SK-N-SH (cell line): ENCODE data around the gene CNDP2. TPM values are rescaled to one million over a fixed set of nuclear protein-coding genes. Genes with fewer than 3 reads are reported as not detected.

ENCODE experiments used
- CTCF ChIA-PET: fragments of 300-600, 350-600 bp; formaldehyde crosslinking; extraction: SDS; loops from one replicate; lab custom pipeline; 2021; lab: Yijun Ruan, JAX
- POLR2A ChIA-PET: fragments of 350-600 bp; sonication (Branson Sonifier 250); formaldehyde crosslinking; extraction: SDS; loops from one replicate; lab custom pipeline; 2020; ENCODE audit warnings: antibody characterized with exemption, inconsistent platforms; lab: Yijun Ruan, JAX
- DNase-seq: peaks from one replicate; pipeline ENCODE4 v3.0.0; 2012
- H2AFZ ChIP-seq: fragments of 200-600 bp; sonication (generic); 2 replicates; pipeline ENCODE4 v1.8.1; 2016; ENCODE audit warnings: antibody characterized with exemption, mild to moderate bottlenecking, low read depth
- H3F3A ChIP-seq: fragments of 200-600 bp; sonication (generic); replicated peaks from 2 replicates; pipeline ENCODE3; 2016; ENCODE audit warnings: antibody characterized with exemption, mild to moderate bottlenecking; ENCODE audit not compliant: insufficient read depth
- H3K27ac ChIP-seq, 2 experiments: fragments of 200-500 bp in 1 of 2; fragments of 200-600 bp in 1 of 2; sonication (Bioruptor generic) in 1 of 2; sonication (generic), shearing (Covaris generic) in 1 of 2; 2 replicates each; pipeline versions ENCODE4 v1.5.1 to v1.6.1; 2014 to 2016; ENCODE audit warnings: low read depth in 2 of 2, inconsistent platforms in 1 of 2, low read length in 1 of 2, mild to moderate bottlenecking in 1 of 2, mixed read lengths in 1 of 2
- H3K27me3 ChIP-seq: fragments of 200-600 bp; sonication (generic), shearing (Covaris generic); 2 replicates; pipeline ENCODE4 v1.6.1; 2016; ENCODE audit warnings: mixed run types; ENCODE audit not compliant: insufficient read depth
- H3K36me3 ChIP-seq, 2 experiments: fragments of 200-500 bp in 1 of 2; fragments of 200-600 bp in 1 of 2; sonication (Bioruptor generic) in 1 of 2; sonication (generic) in 1 of 2; replicated peaks in 1 of 2; 2 replicates each; pipeline versions ENCODE3 to v1.5.1; 2014 to 2016; ENCODE audit warnings: low read length in 1 of 2, mild to moderate bottlenecking in 1 of 2; ENCODE audit not compliant: insufficient read depth in 2 of 2, control insufficient read depth in 1 of 2
- H3K4me1 ChIP-seq, 2 experiments: fragments of 200-500 bp in 1 of 2; fragments of 200-600 bp in 1 of 2; sonication (Bioruptor generic) in 1 of 2; sonication (generic), shearing (Covaris generic) in 1 of 2; 2 replicates each; pipeline versions ENCODE4 v1.5.1 to v1.6.1; 2014 to 2016; ENCODE audit warnings: low read depth in 1 of 2, low read length in 1 of 2, mixed run types in 1 of 2; ENCODE audit not compliant: insufficient read depth in 2 of 2, control insufficient read depth in 1 of 2
- H3K4me2 ChIP-seq: fragments of 200-600 bp; sonication (generic), shearing (Covaris generic); 2 replicates; pipeline ENCODE4 v1.6.1; 2017; ENCODE audit warnings: mixed run types
- H3K4me3 ChIP-seq, 2 experiments: fragments of 200-500 bp in 1 of 2; fragments of 200-600 bp in 1 of 2; sonication (Bioruptor generic) in 1 of 2; sonication (generic), shearing (Covaris generic) in 1 of 2; 2 replicates each; pipeline versions ENCODE4 v1.5.1 to v1.8.1; 2014 to 2016; ENCODE audit warnings: low read depth in 2 of 2, inconsistent platforms in 1 of 2, low read length in 1 of 2, mild to moderate bottlenecking in 1 of 2, mixed read lengths in 1 of 2, moderate library complexity in 1 of 2
- H3K79me2 ChIP-seq: fragments of 200-600 bp; sonication (generic); 2 replicates; pipeline ENCODE4 v1.8.1; 2017; ENCODE audit warnings: mild to moderate bottlenecking; ENCODE audit not compliant: insufficient read depth
- H3K9ac ChIP-seq: fragments of 200-600 bp; sonication (generic); 2 replicates; pipeline ENCODE4 v1.6.1; 2017; ENCODE audit warnings: mixed run types
- H3K9me2 ChIP-seq: fragments of 200-600 bp; sonication (generic); 2 replicates; pipeline ENCODE4 v1.6.1; 2017; ENCODE audit warnings: mixed run types
- H3K9me3 ChIP-seq: fragments of 200-600 bp; sonication (generic); 2 replicates; pipeline ENCODE4 v1.6.1; 2017; ENCODE audit warnings: mixed run types, mild to moderate bottlenecking, moderate library complexity
- H4K20me1 ChIP-seq: fragments of 200-600 bp; sonication (generic); 2 replicates; pipeline ENCODE4 v1.6.1; 2017; ENCODE audit warnings: mild to moderate bottlenecking, mixed run types; ENCODE audit not compliant: insufficient read depth
- ELF1 ChIP-seq: IDR thresholded peaks from 2 replicates; pipeline ENCODE4 v1.4.0; 2012
- EZH2phosphoT487 ChIP-seq: fragments of 200-600 bp; sonication (generic); IDR thresholded peaks from 2 replicates; pipeline ENCODE4 v1.6.1; 2017; ENCODE audit warnings: low read depth, mixed run types, mild to moderate bottlenecking, antibody characterized with exemption, moderate library complexity, borderline replicate concordance
- FOXM1 ChIP-seq: IDR thresholded peaks from 2 replicates; pipeline ENCODE4 v1.4.0; 2012; ENCODE audit warnings: low read depth, mild to moderate bottlenecking
- GABPA ChIP-seq: IDR thresholded peaks from 2 replicates; pipeline ENCODE4 v1.4.0; 2012; ENCODE audit warnings: low read depth, mild to moderate bottlenecking
- JUND ChIP-seq: IDR thresholded peaks from 2 replicates; pipeline ENCODE4 v1.4.0; 2012
- MXI1 ChIP-seq: IDR thresholded peaks from 2 replicates; pipeline ENCODE4 v1.6.1; 2012; ENCODE audit warnings: mild to moderate bottlenecking, low read depth, low read length, improper control_type of control experiment
- NFIC ChIP-seq: IDR thresholded peaks from 2 replicates; pipeline ENCODE4 v1.4.0; 2012; ENCODE audit warnings: borderline replicate concordance
- NRF1 ChIP-seq: IDR thresholded peaks from 2 replicates; pipeline ENCODE4 v1.6.1; 2012; ENCODE audit warnings: low read depth, mild to moderate bottlenecking, low read length
- RFX5 ChIP-seq: IDR thresholded peaks from 2 replicates; pipeline ENCODE4 v1.6.1; 2012; ENCODE audit warnings: mild to moderate bottlenecking, improper control_type of control experiment, low read length
- RXRA ChIP-seq: IDR thresholded peaks from 2 replicates; pipeline ENCODE4 v1.4.0; 2012; ENCODE audit warnings: low read depth, mild to moderate bottlenecking, borderline replicate concordance
- SIN3A ChIP-seq: IDR thresholded peaks from 2 replicates; pipeline ENCODE4 v1.6.1; 2012; ENCODE audit warnings: low read depth, mild to moderate bottlenecking, low read length, moderate library complexity, borderline replicate concordance
- TEAD4 ChIP-seq: IDR thresholded peaks from 2 replicates; pipeline ENCODE4 v1.4.0; 2012; ENCODE audit warnings: mild to moderate bottlenecking, borderline replicate concordance; ENCODE audit not compliant: insufficient read depth
- YY1 ChIP-seq: IDR thresholded peaks from 2 replicates; pipeline ENCODE4 v1.4.0; 2012; ENCODE audit warnings: low read depth, mild to moderate bottlenecking
- WGBS: methylation state at CpG from one replicate; pipeline ENCODE4 v1.1.6; 2017; ENCODE audit warnings: low lambda C conversion rate; 5-methylcytosine and 5-hydroxymethylcytosine counted together
- polyA plus RNA-seq, 3 experiments: library from polyadenylated mRNA; depleted of rRNA; stranded (reverse); fragments of >200 nt; gene quantifications; 2 replicates each; pipeline ENCODE4 v1.2.3, GENCODE V29; 2012
- TF ChIP-seq, protein P1 (sequence below): fragments of 150-350 bp; IDR thresholded peaks from 2 replicates; pipeline ENCODE4 v1.6.1; 2017; ENCODE audit warnings: antibody characterized with exemption, low read length, low read depth, borderline replicate concordance
- TF ChIP-seq, protein P2 (sequence below): IDR thresholded peaks from 2 replicates; pipeline ENCODE4 v1.4.0; 2012; ENCODE audit warnings: low read depth, borderline replicate concordance
- TF ChIP-seq, protein P3 (sequence below): fragments of 200-600 bp; sonication (generic); IDR thresholded peaks from 2 replicates; pipeline ENCODE4 v1.6.1; 2017; ENCODE audit warnings: antibody characterized with exemption, mild to moderate bottlenecking, moderate library complexity

Gene CNDP2
- polyA plus RNA-seq, 1 of the 3 experiments (the other 2 are of a cell fraction) = 78.5 TPM

DNA sequence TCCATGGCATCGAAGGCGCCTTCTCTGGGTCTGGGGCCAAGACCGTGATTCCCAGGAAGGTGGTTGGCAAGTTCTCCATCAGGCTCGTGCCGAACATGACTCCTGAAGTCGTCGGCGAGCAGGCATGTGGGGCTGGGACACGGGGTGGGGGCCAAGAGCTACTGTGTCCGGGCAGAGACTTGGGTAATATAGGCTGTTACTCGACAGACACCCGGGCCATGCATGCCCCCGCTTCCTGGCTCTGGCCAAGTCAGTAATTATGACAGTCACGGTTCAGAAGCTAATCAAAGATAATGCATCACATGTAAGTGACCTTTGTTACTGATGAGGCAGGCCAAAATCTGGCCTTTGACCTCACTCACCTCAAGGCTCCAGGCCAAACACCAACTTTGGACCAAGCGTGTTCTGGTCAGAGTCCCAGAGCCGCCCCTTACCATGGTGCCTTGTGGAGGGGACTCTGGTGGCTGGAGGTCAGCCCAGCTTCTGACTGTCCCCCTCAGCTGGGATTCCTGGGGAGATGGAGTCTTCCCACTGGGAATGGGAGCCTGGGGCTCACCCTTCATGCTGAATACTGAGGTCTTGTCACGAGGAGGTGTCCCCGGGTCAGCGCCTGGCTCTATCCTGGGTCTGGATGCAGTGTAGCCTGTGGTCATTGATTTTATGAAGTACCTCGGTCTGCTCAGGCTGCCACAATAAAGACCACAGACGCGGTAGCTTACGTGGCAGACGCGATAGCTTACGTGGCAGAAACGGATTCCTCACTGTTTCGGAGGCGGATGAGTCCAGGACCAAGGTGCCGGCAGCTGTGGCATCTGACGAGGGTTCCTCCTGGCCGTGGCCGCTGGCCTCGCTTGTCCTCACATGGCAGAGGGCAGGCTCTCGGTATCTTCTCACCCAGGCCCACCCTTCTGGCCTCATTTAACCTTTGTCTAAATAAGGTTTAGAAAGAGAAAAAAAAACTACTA, 20.4 kb downstream of the CNDP2 start:
- no peak for DNase-seq
- no peaks in the 10 kb centered on the region for H3F3A ChIP-seq
- no peaks in the 10 kb centered on the region for H3K9me2 ChIP-seq
- H3K4me3 ChIP-seq = no peak overlapping the region
- 96% methylated on average over 28 of the region's 35 CpGs for WGBS
- no peaks in the 10 kb centered on the region for H3K27me3 ChIP-seq
- no peak overlapping the region for H3K4me2 ChIP-seq
- CTCF ChIA-PET = no interaction called here
- no peaks in the 10 kb centered on the region for H4K20me1 ChIP-seq
- no peaks in the 10 kb centered on the region for H3K9me3 ChIP-seq
- POLR2A ChIA-PET = no interaction called here
- no peak overlapping the region for H3K9ac ChIP-seq
- TF ChIP-seq NFIC (no peak), RXRA (no peak), RFX5 (no peak), NRF1 (no peak), SIN3A (no peak), ELF1 (no peak), YY1 (no peak), JUND (no peak), MXI1 (no peak), TEAD4 (no peak), GABPA (no peak), FOXM1 (no peak), EZH2phosphoT487 (no peak)
- TF ChIP-seq, protein P1, sequence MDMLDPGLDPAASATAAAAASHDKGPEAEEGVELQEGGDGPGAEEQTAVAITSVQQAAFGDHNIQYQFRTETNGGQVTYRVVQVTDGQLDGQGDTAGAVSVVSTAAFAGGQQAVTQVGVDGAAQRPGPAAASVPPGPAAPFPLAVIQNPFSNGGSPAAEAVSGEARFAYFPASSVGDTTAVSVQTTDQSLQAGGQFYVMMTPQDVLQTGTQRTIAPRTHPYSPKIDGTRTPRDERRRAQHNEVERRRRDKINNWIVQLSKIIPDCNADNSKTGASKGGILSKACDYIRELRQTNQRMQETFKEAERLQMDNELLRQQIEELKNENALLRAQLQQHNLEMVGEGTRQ = no peak
- TF ChIP-seq, protein P2, sequence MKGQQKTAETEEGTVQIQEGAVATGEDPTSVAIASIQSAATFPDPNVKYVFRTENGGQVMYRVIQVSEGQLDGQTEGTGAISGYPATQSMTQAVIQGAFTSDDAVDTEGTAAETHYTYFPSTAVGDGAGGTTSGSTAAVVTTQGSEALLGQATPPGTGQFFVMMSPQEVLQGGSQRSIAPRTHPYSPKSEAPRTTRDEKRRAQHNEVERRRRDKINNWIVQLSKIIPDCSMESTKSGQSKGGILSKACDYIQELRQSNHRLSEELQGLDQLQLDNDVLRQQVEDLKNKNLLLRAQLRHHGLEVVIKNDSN = no peak
- TF ChIP-seq, protein P3, sequence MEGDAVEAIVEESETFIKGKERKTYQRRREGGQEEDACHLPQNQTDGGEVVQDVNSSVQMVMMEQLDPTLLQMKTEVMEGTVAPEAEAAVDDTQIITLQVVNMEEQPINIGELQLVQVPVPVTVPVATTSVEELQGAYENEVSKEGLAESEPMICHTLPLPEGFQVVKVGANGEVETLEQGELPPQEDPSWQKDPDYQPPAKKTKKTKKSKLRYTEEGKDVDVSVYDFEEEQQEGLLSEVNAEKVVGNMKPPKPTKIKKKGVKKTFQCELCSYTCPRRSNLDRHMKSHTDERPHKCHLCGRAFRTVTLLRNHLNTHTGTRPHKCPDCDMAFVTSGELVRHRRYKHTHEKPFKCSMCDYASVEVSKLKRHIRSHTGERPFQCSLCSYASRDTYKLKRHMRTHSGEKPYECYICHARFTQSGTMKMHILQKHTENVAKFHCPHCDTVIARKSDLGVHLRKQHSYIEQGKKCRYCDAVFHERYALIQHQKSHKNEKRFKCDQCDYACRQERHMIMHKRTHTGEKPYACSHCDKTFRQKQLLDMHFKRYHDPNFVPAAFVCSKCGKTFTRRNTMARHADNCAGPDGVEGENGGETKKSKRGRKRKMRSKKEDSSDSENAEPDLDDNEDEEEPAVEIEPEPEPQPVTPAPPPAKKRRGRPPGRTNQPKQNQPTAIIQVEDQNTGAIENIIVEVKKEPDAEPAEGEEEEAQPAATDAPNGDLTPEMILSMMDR = no peak
- H3K27ac ChIP-seq = no peak overlapping the region
- peaks cover 10 to 65% of the 10 kb centered on the region in 2 experiments for H3K36me3 ChIP-seq
- no peaks in the 10 kb centered on the region for H3K4me1 ChIP-seq
- H2AFZ ChIP-seq = no peak overlapping the region
- H3K79me2 ChIP-seq = no peaks in the 10 kb centered on the region
